Measurements from ENCODE around the gene HCST. TPM values are rescaled to one million over a fixed set of nuclear protein-coding genes. Genes with fewer than 3 reads are reported as not detected.

Gene HCST
- not detected for polyA plus RNA-seq (2013, experiment 1 of 4)
- polyA plus RNA-seq (2013, experiment 2 of 4) = not detected
- polyA plus RNA-seq (2013, experiment 3 of 4) = not detected
- polyA plus RNA-seq (2013, experiment 4 of 4) = not detected

- Histone ChIP-seq H3K27ac (ENCODE audit: insufficient read depth, low read depth, low read length, poor library complexity, severe bottlenecking) (no peak within 1 kb of the TSS), H3K4me3 (ENCODE audit: insufficient read depth, low read depth, low read length) (peak within 1 kb of the TSS; percentile 29)
Measured at GRCh38 chr19:35901854-35902661, at the start of gene HCST. Gene HCST, plus strand, starts transcription at chr19:35902529. Its CDS starts 65 bp downstream, at chr19:35902594.

GRCh38 chr19:35853038-35853756, 49.1 kb upstream of the HCST start:
- Histone ChIP-seq H3K27ac (ENCODE audit: insufficient read depth, low read depth, low read length, poor library complexity, severe bottlenecking) (no peak overlapping the region), H3K4me1 (ENCODE audit: control insufficient read depth, insufficient read depth, low read length) (peaks cover 20% of the 10 kb centered on the region), H3K9me3 (ENCODE audit: control insufficient read depth, low read length) (no peaks in the 10 kb centered on the region), H3K4me3 (ENCODE audit: insufficient read depth, low read depth, low read length) (no peak overlapping the region), H3K27me3 (ENCODE audit: control insufficient read depth, insufficient read depth, low read length, poor library complexity, severe bottlenecking) (peaks cover 59% of the 10 kb centered on the region), H3K36me3 (ENCODE audit: control insufficient read depth, insufficient read depth, low read length) (no peaks in the 10 kb centered on the region)
- WGBS, 2 experiments = 83 to 87% methylated on average over 8 of the region's 8 CpGs

More at GRCh38 chr19:35901854-35902661, at the start of gene HCST:
- H3K4me1 ChIP-seq (ENCODE audit: control insufficient read depth, insufficient read depth, low read length) = peaks cover 4% of the 10 kb centered on the region
- H3K9me3 ChIP-seq (ENCODE audit: control insufficient read depth, low read length) = no peaks in the 10 kb centered on the region
- WGBS, 2 experiments = 61 to 62% methylated on average over 6 of the region's 6 CpGs
- peaks cover 29% of the 10 kb centered on the region for H3K27me3 ChIP-seq (ENCODE audit: control insufficient read depth, insufficient read depth, low read length, poor library complexity, severe bottlenecking)
- H3K36me3 ChIP-seq (ENCODE audit: control insufficient read depth, insufficient read depth, low read length) = peaks cover 4% of the 10 kb centered on the region

GRCh38 chr19:35856546-35857149, 45.7 kb upstream of the HCST start, which contains the start of gene KIRREL2:
Gene KIRREL2, plus strand, starts transcription at chr19:35856911. Its CDS starts 209 bp downstream, at chr19:35857120.
- peak within 1 kb of the TSS; percentile 65 for H3K27ac ChIP-seq (ENCODE audit: insufficient read depth, low read depth, low read length, poor library complexity, severe bottlenecking)
- H3K4me3 ChIP-seq (ENCODE audit: insufficient read depth, low read depth, low read length) = peak within 1 kb of the TSS; percentile 52
- no peaks in the 10 kb centered on the region for H3K9me3 ChIP-seq (ENCODE audit: control insufficient read depth, low read length)
- peaks cover 68% of the 10 kb centered on the region for H3K27me3 ChIP-seq (ENCODE audit: control insufficient read depth, insufficient read depth, low read length, poor library complexity, severe bottlenecking)
- no peaks in the 10 kb centered on the region for H3K36me3 ChIP-seq (ENCODE audit: control insufficient read depth, insufficient read depth, low read length)
- 1% methylated on average over 42 of the region's 42 CpGs for WGBS, 2 experiments
- H3K4me1 ChIP-seq (ENCODE audit: control insufficient read depth, insufficient read depth, low read length) = peaks cover 31% of the 10 kb centered on the region

GRCh38 chr19:35858311-35858710, 44.0 kb upstream of the HCST start:
- H3K4me1 ChIP-seq (ENCODE audit: control insufficient read depth, insufficient read depth, low read length) = peaks cover 34% of the 10 kb centered on the region
- H3K4me3 ChIP-seq (ENCODE audit: insufficient read depth, low read depth, low read length) = no peak overlapping the region
- no peak overlapping the region for H3K27ac ChIP-seq (ENCODE audit: insufficient read depth, low read depth, low read length, poor library complexity, severe bottlenecking)
- H3K9me3 ChIP-seq (ENCODE audit: control insufficient read depth, low read length) = no peaks in the 10 kb centered on the region
- no peaks in the 10 kb centered on the region for H3K36me3 ChIP-seq (ENCODE audit: control insufficient read depth, insufficient read depth, low read length)
- H3K27me3 ChIP-seq (ENCODE audit: control insufficient read depth, insufficient read depth, low read length, poor library complexity, severe bottlenecking) = peaks cover 74% of the 10 kb centered on the region
- 85 to 86% methylated on average over 6 of the region's 6 CpGs for WGBS, 2 experiments

GRCh38 chr19:35859414-35859813, 42.9 kb upstream of the HCST start:
- peaks cover 34% of the 10 kb centered on the region for H3K4me1 ChIP-seq (ENCODE audit: control insufficient read depth, insufficient read depth, low read length)
- WGBS, 2 experiments = 82 to 89% methylated on average over 4 of the region's 4 CpGs
- no peaks in the 10 kb centered on the region for H3K9me3 ChIP-seq (ENCODE audit: control insufficient read depth, low read length)
- no peaks in the 10 kb centered on the region for H3K36me3 ChIP-seq (ENCODE audit: control insufficient read depth, insufficient read depth, low read length)
- no peak overlapping the region for H3K4me3 ChIP-seq (ENCODE audit: insufficient read depth, low read depth, low read length)
- peaks cover 72% of the 10 kb centered on the region for H3K27me3 ChIP-seq (ENCODE audit: control insufficient read depth, insufficient read depth, low read length, poor library complexity, severe bottlenecking)
- H3K27ac ChIP-seq (ENCODE audit: insufficient read depth, low read depth, low read length, poor library complexity, severe bottlenecking) = no peak overlapping the region

- H3K27me3 ChIP-seq (ENCODE audit: control insufficient read depth, insufficient read depth, low read length, poor library complexity, severe bottlenecking) = peaks cover 66% of the 10 kb centered on the region
Measured at GRCh38 chr19:35860436-35860817, 41.9 kb upstream of the HCST start.

GRCh38 chr19:35860818-35861639, 41.3 kb upstream of the HCST start:
- Histone ChIP-seq H3K36me3 (ENCODE audit: control insufficient read depth, insufficient read depth, low read length) (peaks cover 3% of the 10 kb centered on the region), H3K4me3 (ENCODE audit: insufficient read depth, low read depth, low read length) (peak overlapping the region; percentile 39), H3K4me1 (ENCODE audit: control insufficient read depth, insufficient read depth, low read length) (peaks cover 20% of the 10 kb centered on the region), H3K9me3 (ENCODE audit: control insufficient read depth, low read length) (no peaks in the 10 kb centered on the region), H3K27me3 (ENCODE audit: control insufficient read depth, insufficient read depth, low read length, poor library complexity, severe bottlenecking) (peaks cover 65% of the 10 kb centered on the region), H3K27ac (ENCODE audit: insufficient read depth, low read depth, low read length, poor library complexity, severe bottlenecking) (peak overlapping the region; percentile 72)
- 5 to 6% methylated on average over 55 of the region's 55 CpGs for WGBS, 2 experiments

More at GRCh38 chr19:35860436-35860817, 41.9 kb upstream of the HCST start:
- peaks cover 25% of the 10 kb centered on the region for H3K4me1 ChIP-seq (ENCODE audit: control insufficient read depth, insufficient read depth, low read length)
- H3K27ac ChIP-seq (ENCODE audit: insufficient read depth, low read depth, low read length, poor library complexity, severe bottlenecking) = no peak overlapping the region
- H3K36me3 ChIP-seq (ENCODE audit: control insufficient read depth, insufficient read depth, low read length) = no peaks in the 10 kb centered on the region
- peak overlapping the region; percentile 39 for H3K4me3 ChIP-seq (ENCODE audit: insufficient read depth, low read depth, low read length)
- no peaks in the 10 kb centered on the region for H3K9me3 ChIP-seq (ENCODE audit: control insufficient read depth, low read length)
- 9 to 10% methylated on average over 24 of the region's 24 CpGs for WGBS, 2 experiments

- Histone ChIP-seq H3K4me1 (ENCODE audit: control insufficient read depth, insufficient read depth, low read length) (peaks cover 20% of the 10 kb centered on the region), H3K4me3 (ENCODE audit: insufficient read depth, low read depth, low read length) (peak overlapping the region; percentile 39), H3K27ac (ENCODE audit: insufficient read depth, low read depth, low read length, poor library complexity, severe bottlenecking) (peak overlapping the region; percentile 72), H3K27me3 (ENCODE audit: control insufficient read depth, insufficient read depth, low read length, poor library complexity, severe bottlenecking) (peaks cover 59% of the 10 kb centered on the region), H3K36me3 (ENCODE audit: control insufficient read depth, insufficient read depth, low read length) (peaks cover 3% of the 10 kb centered on the region), H3K9me3 (ENCODE audit: control insufficient read depth, low read length) (no peaks in the 10 kb centered on the region)
- 47 to 52% methylated on average over 19 of the region's 19 CpGs for WGBS, 2 experiments
Measured at GRCh38 chr19:35861640-35862160, 40.6 kb upstream of the HCST start.

- H3K4me1 ChIP-seq (ENCODE audit: control insufficient read depth, insufficient read depth, low read length) = peaks cover 22% of the 10 kb centered on the region
- no peak overlapping the region for H3K27ac ChIP-seq (ENCODE audit: insufficient read depth, low read depth, low read length, poor library complexity, severe bottlenecking)
- H3K4me3 ChIP-seq (ENCODE audit: insufficient read depth, low read depth, low read length) = no peak overlapping the region
- H3K9me3 ChIP-seq (ENCODE audit: control insufficient read depth, low read length) = no peaks in the 10 kb centered on the region
- H3K36me3 ChIP-seq (ENCODE audit: control insufficient read depth, insufficient read depth, low read length) = peaks cover 3% of the 10 kb centered on the region
- H3K27me3 ChIP-seq (ENCODE audit: control insufficient read depth, insufficient read depth, low read length, poor library complexity, severe bottlenecking) = peaks cover 50% of the 10 kb centered on the region
- 91 to 92% methylated on average over 14 of the region's 14 CpGs for WGBS, 2 experiments
Measured at GRCh38 chr19:35862528-35862927, 39.8 kb upstream of the HCST start.

Data from ectodermal cell (in vitro differentiated cells).